ENCODE data around the gene TRPM7.
"Not testable (repeated sequence)": the region's sequence is repeated elsewhere in the genome, so short reads cannot be mapped to it uniquely, and the experiment has no call there.

DNA sequence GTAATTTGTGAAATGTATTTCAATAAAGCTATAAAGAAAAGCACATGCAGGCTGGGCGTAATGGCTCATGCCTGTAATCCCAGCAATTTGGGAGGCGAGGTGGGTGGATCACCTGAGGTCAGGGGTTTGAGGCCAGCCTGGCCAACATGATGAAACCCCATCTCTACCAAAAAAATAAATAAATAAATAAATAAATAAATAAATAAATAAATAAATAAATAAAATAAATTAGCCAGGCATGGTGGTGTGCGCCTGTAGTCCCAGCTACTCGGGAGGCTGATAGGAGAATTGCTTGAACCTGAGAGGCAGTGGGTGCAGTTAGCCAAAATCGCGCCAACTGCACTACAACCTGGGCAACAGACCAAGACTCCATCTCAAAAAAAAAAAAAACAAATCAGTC, 69.6 kb downstream of the TRPM7 start:
- TF ChIP-seq, protein P1, sequence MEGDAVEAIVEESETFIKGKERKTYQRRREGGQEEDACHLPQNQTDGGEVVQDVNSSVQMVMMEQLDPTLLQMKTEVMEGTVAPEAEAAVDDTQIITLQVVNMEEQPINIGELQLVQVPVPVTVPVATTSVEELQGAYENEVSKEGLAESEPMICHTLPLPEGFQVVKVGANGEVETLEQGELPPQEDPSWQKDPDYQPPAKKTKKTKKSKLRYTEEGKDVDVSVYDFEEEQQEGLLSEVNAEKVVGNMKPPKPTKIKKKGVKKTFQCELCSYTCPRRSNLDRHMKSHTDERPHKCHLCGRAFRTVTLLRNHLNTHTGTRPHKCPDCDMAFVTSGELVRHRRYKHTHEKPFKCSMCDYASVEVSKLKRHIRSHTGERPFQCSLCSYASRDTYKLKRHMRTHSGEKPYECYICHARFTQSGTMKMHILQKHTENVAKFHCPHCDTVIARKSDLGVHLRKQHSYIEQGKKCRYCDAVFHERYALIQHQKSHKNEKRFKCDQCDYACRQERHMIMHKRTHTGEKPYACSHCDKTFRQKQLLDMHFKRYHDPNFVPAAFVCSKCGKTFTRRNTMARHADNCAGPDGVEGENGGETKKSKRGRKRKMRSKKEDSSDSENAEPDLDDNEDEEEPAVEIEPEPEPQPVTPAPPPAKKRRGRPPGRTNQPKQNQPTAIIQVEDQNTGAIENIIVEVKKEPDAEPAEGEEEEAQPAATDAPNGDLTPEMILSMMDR (IDR thresholded peaks at IDR 0.05): not testable (repeated sequence)
- TF ChIP-seq POLR2AphosphoS5 (IDR thresholded peaks at IDR 0.05; ENCODE audit: insufficient read depth in 1 of 2, low read depth in 1 of 2); POLR2A (IDR thresholded peaks at IDR 0.05): not testable (repeated sequence)
